Measurements from ENCODE around the gene BACE2.

Gene BACE2

GRCh38 chr21:41321908-41322495, 154.0 kb downstream of the BACE2 start:
- DNase-seq (ENCODE audit: low spot score), result no peak

GRCh38 chr21:41322496-41323382, 154.8 kb downstream of the BACE2 start:
- DNase-seq (ENCODE audit: low spot score), result no peak

- no peak for DNase-seq (ENCODE audit: low spot score)
These were observed 157.4 kb downstream of the BACE2 start for GRCh38 chr21:41325138-41325912.

GRCh38 chr21:41326414-41327080, 158.6 kb downstream of the BACE2 start:
- DNase-seq (ENCODE audit: low spot score), result no peak

DNA sequence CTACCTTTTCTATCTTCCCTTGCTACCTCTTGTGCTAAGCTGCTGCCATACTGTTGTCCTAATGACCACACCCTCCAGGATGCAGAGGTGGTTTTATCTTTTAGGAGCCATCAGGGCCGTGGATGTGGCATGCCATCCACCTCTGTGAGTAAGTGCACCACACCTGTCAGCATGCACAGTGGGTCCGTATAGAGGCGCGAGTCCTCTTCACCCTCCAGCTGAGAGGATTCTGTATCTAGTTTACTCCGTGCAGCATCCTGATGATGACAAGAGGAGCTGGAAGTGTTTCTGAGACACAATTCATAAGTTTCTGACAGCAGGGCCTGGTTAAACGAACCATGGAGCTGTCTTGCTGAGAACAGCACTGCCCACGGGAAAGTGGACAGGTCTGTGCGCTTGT, 159.8 kb downstream of the BACE2 start:
- DNase-seq (ENCODE audit: low spot score), result no peak

DNA sequence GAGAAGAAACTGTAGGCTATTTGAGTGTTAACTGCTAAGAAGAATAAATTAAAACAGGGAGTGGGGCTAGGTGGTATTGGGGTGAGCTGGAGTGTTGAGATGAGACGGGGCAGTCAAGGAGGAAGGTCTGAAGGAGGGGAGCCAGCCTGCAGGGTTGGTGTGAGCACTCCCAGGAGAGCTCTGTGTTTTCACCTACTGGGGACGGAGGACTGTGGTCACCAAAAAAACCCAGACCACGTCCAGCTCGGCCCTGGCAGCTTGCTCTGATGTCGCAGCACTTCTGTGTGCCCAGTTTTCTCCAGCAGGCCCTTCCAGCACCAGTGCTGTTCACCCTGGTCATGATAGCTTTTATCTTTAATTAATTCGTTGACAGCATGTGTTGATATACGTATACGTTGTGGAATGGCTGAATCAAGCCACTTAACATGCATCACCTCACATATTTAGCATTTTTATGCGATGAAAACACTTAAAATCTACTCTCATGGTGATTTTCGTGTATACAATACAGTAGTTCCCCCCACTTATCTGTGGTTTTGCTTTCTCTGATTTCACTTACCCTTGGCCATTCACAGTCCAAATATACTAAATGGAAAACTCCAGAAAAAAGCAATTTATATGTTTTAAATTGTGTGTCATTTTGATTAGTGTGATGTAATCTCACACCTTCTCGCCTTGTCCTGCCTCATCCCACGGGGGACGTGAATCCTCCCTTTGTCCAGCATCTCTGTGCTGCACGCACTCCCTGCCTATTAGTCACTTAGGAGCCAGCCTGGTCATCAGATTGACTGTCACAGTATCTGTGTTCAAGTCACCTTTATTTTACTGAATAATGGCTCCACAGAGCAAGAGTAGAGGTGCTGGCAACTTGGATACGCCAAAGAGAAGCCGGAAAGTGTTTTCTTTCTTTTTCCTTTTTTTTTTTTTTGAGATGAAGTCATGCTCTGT, 161.0 kb downstream of the BACE2 start:
- DNase-seq (ENCODE audit: low spot score), result no peak

Measured in AG20443 (cell line).